Neural crest cell (in vitro differentiated cells): ENCODE measurements around the gene DGCR6L. TPM values are rescaled to one million over a fixed set of nuclear protein-coding genes. Genes with fewer than 3 reads are reported as not detected.
A peak's percentile ranks its signal among the peaks of the same experiment; 100 is the strongest.
"Not testable (repeated sequence)": the region's sequence is repeated elsewhere in the genome, so short reads cannot be mapped to it uniquely, and the experiment has no call there.

ENCODE experiments used
- DNase-seq: peaks from one replicate; pipeline ENCODE4 v3.0.0; 2021; ENCODE audit warnings: low read depth, mixed read lengths, low spot score
- H3K27ac Mint-ChIP-seq: one replicate; pipeline ENCODE4 v1.8.0; 2021; ENCODE audit warnings: mild to moderate bottlenecking, mixed read lengths; ENCODE audit not compliant: unreplicated experiment
- H3K27me3 Mint-ChIP-seq: 2 replicates; pipeline ENCODE4 v1.8.0; 2021; ENCODE audit warnings: low read depth, mild to moderate bottlenecking, mixed read lengths
- H3K36me3 Mint-ChIP-seq: 2 replicates; pipeline ENCODE4 v1.8.0; 2021; ENCODE audit warnings: low read depth, mild to moderate bottlenecking, mixed read lengths
- H3K4me1 Mint-ChIP-seq: 2 replicates; pipeline ENCODE4 v1.8.0; 2021; ENCODE audit warnings: mixed read lengths
- H3K4me3 Mint-ChIP-seq: one replicate; pipeline ENCODE4 v1.8.0; 2021; ENCODE audit warnings: mild to moderate bottlenecking, mixed read lengths
- H3K9me3 Mint-ChIP-seq: 2 replicates; pipeline ENCODE4 v1.8.0; 2021; ENCODE audit warnings: mixed read lengths
- CTCF ChIP-seq: fragments of 200-600 bp; sonication (generic); conservative IDR thresholded peaks from 2 replicates; pipeline ENCODE4 v1.5.0; 2021; ENCODE audit warnings: antibody characterized with exemption, mild to moderate bottlenecking
- total RNA-seq: library from RNA; stranded (reverse); gene quantifications from 2 replicates; pipeline ENCODE4 v1.2.1, GENCODE V29; 2021

DGCR6L gene
- total RNA-seq, 1 donor from 2014 or later = 58.7 TPM

- Mint-ChIP-seq H3K4me3 (no peak overlapping the region), H3K27me3 (no peaks in the 10 kb centered on the region), H3K27ac (no peak overlapping the region), H3K4me1 (peaks cover 11% of the 10 kb centered on the region), H3K36me3 (no peaks in the 10 kb centered on the region), H3K9me3 (no peaks in the 10 kb centered on the region)
- no peak for DNase-seq
- no peak for TF ChIP-seq CTCF
Measured at GRCh38 chr22:20273758-20274181, 46.1 kb downstream of the DGCR6L start.

- H3K4me3 Mint-ChIP-seq = no peak overlapping the region
- H3K27me3 Mint-ChIP-seq = no peaks in the 10 kb centered on the region
- DNase-seq = no peak
- H3K9me3 Mint-ChIP-seq = no peaks in the 10 kb centered on the region
- peaks cover 13% of the 10 kb centered on the region for H3K4me1 Mint-ChIP-seq
- H3K27ac Mint-ChIP-seq = no peak overlapping the region
- no peaks in the 10 kb centered on the region for H3K36me3 Mint-ChIP-seq
- TF ChIP-seq CTCF = no peak
Measured at GRCh38 chr22:20272700-20273099, 47.2 kb downstream of the DGCR6L start.

GRCh38 chr22:20272174-20272573 lies 47.7 kb downstream of the DGCR6L start:
- DNase-seq = no peak
- H3K27me3 Mint-ChIP-seq = no peaks in the 10 kb centered on the region
- H3K4me1 Mint-ChIP-seq = peaks cover 13% of the 10 kb centered on the region
- TF ChIP-seq CTCF = no peak
- no peaks in the 10 kb centered on the region for H3K9me3 Mint-ChIP-seq
- H3K4me3 Mint-ChIP-seq = no peak overlapping the region
- no peaks in the 10 kb centered on the region for H3K36me3 Mint-ChIP-seq
- H3K27ac Mint-ChIP-seq = no peak overlapping the region

GRCh38 chr22:20271114-20271994 lies 48.5 kb downstream of the DGCR6L start:
- Mint-ChIP-seq H3K27ac (no peak overlapping the region), H3K9me3 (no peaks in the 10 kb centered on the region), H3K36me3 (no peaks in the 10 kb centered on the region), H3K27me3 (no peaks in the 10 kb centered on the region), H3K4me3 (peak overlapping the region; percentile 23), H3K4me1 (peaks cover 18% of the 10 kb centered on the region)
- DNase-seq = no peak
- no peak for TF ChIP-seq CTCF

- not testable (repeated sequence) for H3K27me3 Mint-ChIP-seq, H3K9me3 Mint-ChIP-seq, DNase-seq, H3K36me3 Mint-ChIP-seq
- H3K4me1 Mint-ChIP-seq = peaks cover 18% of the 10 kb centered on the region
- H3K4me3 Mint-ChIP-seq = peak overlapping the region; percentile 44
- peak overlapping the region; percentile 87 for H3K27ac Mint-ChIP-seq
Measured at GRCh38 chr22:20270190-20271113, 49.4 kb downstream of the DGCR6L start.

- peak overlapping the region; percentile 23 for H3K4me3 Mint-ChIP-seq
- H3K27ac Mint-ChIP-seq, H3K27me3 Mint-ChIP-seq: not testable (repeated sequence)
Measured at GRCh38 chr22:20269673-20270072, 50.2 kb downstream of the DGCR6L start.

GRCh38 chr22:20269201-20269600 lies 50.7 kb downstream of the DGCR6L start:
- not testable (repeated sequence) for DNase-seq, H3K36me3 Mint-ChIP-seq, H3K9me3 Mint-ChIP-seq, H3K27ac Mint-ChIP-seq, H3K27me3 Mint-ChIP-seq
- peaks cover 14% of the 10 kb centered on the region for H3K4me1 Mint-ChIP-seq
- peak overlapping the region; percentile 81 for H3K4me3 Mint-ChIP-seq

More at GRCh38 chr22:20269673-20270072, 50.2 kb downstream of the DGCR6L start:
- H3K36me3 Mint-ChIP-seq, H3K9me3 Mint-ChIP-seq, DNase-seq: not testable (repeated sequence)
- H3K4me1 Mint-ChIP-seq = peaks cover 11% of the 10 kb centered on the region
